ENCODE results near the gene DTX3. TPM values are rescaled to one million over a fixed set of nuclear protein-coding genes. Genes with fewer than 3 reads are reported as not detected.

DTX3 gene
- total RNA-seq (1 to 10 TPM; 1.1 to 3.2 TPM), polyA plus RNA-seq (1 to 10 TPM; 1.1 to 1.7 TPM)

- Histone ChIP-seq H3K4me3 (ENCODE audit: low read depth in 1 of 3, low read length in 3 of 3) (peak within 1 kb of the TSS; percentile 5 to 50 (median 42)), H3K9ac (ENCODE audit: low read depth in 1 of 2, low read length in 2 of 2) (no peak within 1 kb of the TSS), H3K27me3 (ENCODE audit: control insufficient read depth in 4 of 4, insufficient read depth in 4 of 4, low read length in 3 of 4) (peaks cover 0 to 6% (median 2%) of the 10 kb centered on the region in 4 donors), H3K9me3 (ENCODE audit: control insufficient read depth in 4 of 4, low read length in 3 of 4) (no peaks in the 10 kb centered on the region), H3K36me3 (ENCODE audit: control insufficient read depth in 4 of 4, insufficient read depth in 3 of 4, low read depth in 1 of 4, low read length in 3 of 4) (peaks cover 2 to 30% (median 7%) of the 10 kb centered on the region in 4 donors), H3K27ac (ENCODE audit: low read depth in 1 of 2, low read length in 2 of 2) (peak within 1 kb of the TSS; percentile 50 to 53), H3K4me1 (ENCODE audit: control insufficient read depth in 4 of 4, insufficient read depth in 4 of 4, low read length in 3 of 4) (no peaks in the 10 kb centered on the region)
- TF ChIP-seq HNF4A (conservative IDR thresholded peaks at IDR 0.05): no peak
- TF ChIP-seq FOXA1 (IDR thresholded peaks at IDR 0.05): no peak
- TF ChIP-seq RAD21 (IDR thresholded peaks at IDR 0.05): no peak
- TF ChIP-seq TAF1 (conservative IDR thresholded peaks at IDR 0.05): no peak
- no peak for TF ChIP-seq MAX (IDR thresholded peaks at IDR 0.05)
- no peak for TF ChIP-seq JUND (IDR thresholded peaks at IDR 0.05)
- peak; percentile 37 for TF ChIP-seq YY1 (IDR thresholded peaks at IDR 0.05)
- no peak for DNase-seq (ENCODE audit: low spot score)
- WGBS: 6% methylated on average over 36 of the region's 36 CpGs
Measured at GRCh38 chr12:57604454-57604991, at the start of gene DTX3. Gene DTX3 (plus strand): TSS chr12:57604824. CDS start chr12:57606518, 1,694 bp downstream.

GRCh38 chr12:57554897-57555296 lies 49.7 kb upstream of the DTX3 start:
- WGBS: 96% methylated on average over 1 of the region's 1 CpG
- H3K9ac ChIP-seq (ENCODE audit: low read depth in 1 of 2, low read length in 2 of 2): no peak overlapping the region
- H3K9me3 ChIP-seq (ENCODE audit: control insufficient read depth in 4 of 4, low read length in 3 of 4): no peaks in the 10 kb centered on the region
- H3K27ac ChIP-seq (ENCODE audit: low read depth in 1 of 2, low read length in 2 of 2): no peak overlapping the region
- no peak for TF ChIP-seq EGR1 (IDR thresholded peaks at IDR 0.05; ENCODE audit: low read depth in 2 of 2)
- no peak for TF ChIP-seq REST (IDR thresholded peaks at IDR 0.05)
- TF ChIP-seq HNF4G (IDR thresholded peaks at IDR 0.05): no peak
- no peak for TF ChIP-seq HNF4A (conservative IDR thresholded peaks at IDR 0.05)
- TF ChIP-seq FOXA2 (IDR thresholded peaks at IDR 0.05): no peak
- TF ChIP-seq FOXA1 (IDR thresholded peaks at IDR 0.05): no peak
- no peak for TF ChIP-seq YY1 (IDR thresholded peaks at IDR 0.05)
- TF ChIP-seq TAF1 (conservative IDR thresholded peaks at IDR 0.05): no peak
- TF ChIP-seq RAD21 (IDR thresholded peaks at IDR 0.05): no peak
- no peak for TF ChIP-seq ZBTB33 (IDR thresholded peaks at IDR 0.05)
- no peak for TF ChIP-seq MAX (IDR thresholded peaks at IDR 0.05)
- no peak for TF ChIP-seq RXRA (IDR thresholded peaks at IDR 0.05)
- no peak for TF ChIP-seq SP1 (IDR thresholded peaks at IDR 0.05)
- TF ChIP-seq NR2F2 (IDR thresholded peaks at IDR 0.05): no peak
- TF ChIP-seq ATF3 (IDR thresholded peaks at IDR 0.05): no peak
- no peak for TF ChIP-seq JUND (IDR thresholded peaks at IDR 0.05)
- TF ChIP-seq GABPA (IDR thresholded peaks at IDR 0.05 in 1 of 2, conservative IDR thresholded peaks at IDR 0.05 in 1 of 2): no peak
- no peak overlapping the region for H3K4me3 ChIP-seq (ENCODE audit: low read depth in 1 of 3, low read length in 3 of 3)
- H3K4me1 ChIP-seq (ENCODE audit: control insufficient read depth in 4 of 4, insufficient read depth in 4 of 4, low read length in 3 of 4): peaks cover 0 to 2% (median 1%) of the 10 kb centered on the region in 4 donors
- peaks cover 0 to 6% (median 0%) of the 10 kb centered on the region in 4 donors for H3K27me3 ChIP-seq (ENCODE audit: control insufficient read depth in 4 of 4, insufficient read depth in 4 of 4, low read length in 3 of 4)
- H3K36me3 ChIP-seq (ENCODE audit: control insufficient read depth in 4 of 4, insufficient read depth in 3 of 4, low read depth in 1 of 4, low read length in 3 of 4): no peaks in the 10 kb centered on the region
- no peak for DNase-seq (ENCODE audit: low spot score)
